Psoas muscle (tissue), 8 donors: Measurements from ENCODE around the gene GNAI3. TPM values are rescaled to one million over a fixed set of nuclear protein-coding genes. Genes with fewer than 3 reads are reported as not detected.

Source experiments
- ATAC-seq, 4 donors: fragments of 200-7000 bp; cut with Tn5 transposase; one replicate each; pipeline ENCODE4 v1.9.1; 2020; ENCODE audit warnings: moderate library complexity in 3 of 4, mild to moderate bottlenecking in 2 of 4
- DNase-seq, 2 donors: peaks; one replicate each; pipeline ENCODE4 v3.0.0-alpha.2; 2020
- H3K27ac ChIP-seq: fragments of 200-600 bp; one replicate; pipeline ENCODE4 v1.8.0; 2022
- H3K27me3 ChIP-seq, 3 donors: fragments of 200-600 bp in 1 of 3; one replicate each; pipeline versions ENCODE4 v1.6.1 to v1.8.0; 2013 to 2022; ENCODE audit warnings: low read length in 2 of 3, mild to moderate bottlenecking in 2 of 3, moderate library complexity in 1 of 3; ENCODE audit not compliant: insufficient read depth in 3 of 3
- H3K36me3 ChIP-seq, 2 donors: fragments of 200-600 bp in 1 of 2; one replicate each; pipeline versions ENCODE4 v1.6.1 to v1.8.0; 2013 to 2022; ENCODE audit warnings: low read depth in 1 of 2, mild to moderate bottlenecking in 1 of 2, moderate library complexity in 1 of 2; ENCODE audit not compliant: insufficient read depth in 1 of 2
- H3K4me1 ChIP-seq: fragments of 200-600 bp; one replicate; pipeline ENCODE4 v1.8.0; 2022
- H3K4me3 ChIP-seq: fragments of 200-600 bp; one replicate; pipeline ENCODE4 v1.8.0; 2022; ENCODE audit warnings: mild to moderate bottlenecking
- H3K9me3 ChIP-seq: fragments of 200-600 bp; one replicate; pipeline ENCODE4 v1.8.0; 2022
- CTCF ChIP-seq: fragments of 200-600 bp; IDR thresholded peaks from one replicate; pipeline ENCODE4 v1.8.0; 2022; ENCODE audit warnings: antibody characterized with exemption
- WGBS, 3 donors: extraction: QIAGEN DNeasy Blood & Tissue Kit; methylation state at CpG; one replicate each; pipeline versions ENCODE4 v1.1.6 to v1.1.7; 2013; 5-methylcytosine and 5-hydroxymethylcytosine counted together
- intact Hi-C, 2 donors: fragments of 100-400 bp; cut with DNase I; formaldehyde crosslinking; loops; one replicate each; pipeline versions ENCODE4 v1.11.0 to v1.14.2; 2022
- polyA plus RNA-seq, 3 donors: library from polyadenylated mRNA; stranded (reverse); fragments of 200-250 nt; gene quantifications; one replicate each; pipeline ENCODE4 v1.2.3, GENCODE V29; 2013
- total RNA-seq, 4 donors: library from RNA; stranded (reverse); fragmentation: NEBNext Ultra II Directional in 2 of 4; extraction: Animal tissue kit (Norgen Biotek cat#: 25700) in 2 of 4; gene quantifications; one replicate each; pipeline versions ENCODE4 v1.2.1 to v1.2.4, GENCODE V29; 2021 to 2023
- donor health status: healthy with polysubstance abuse.
- donor health status: DM: no; HTN: no; CAD: no; lungs with moderate emphysema.
- donor health status: Bipolar disorder and iron deficiency.
- donor health status: healthy.
- donor health status: DM: yes; HTN: yes; CAD: no.
- donor health status: DM: no; HTN: no; CAD: no.
- donor health status: DM: no; HTN: no; CAD: no.
- donor health status: DM: yes; HTN: yes; CAD: no.

Gene GNAI3
- total and polyA plus RNA-seq, 7 donors, result 0.96 to 2.9 (median 1.7) TPM

- no peak for TF ChIP-seq CTCF
- intact Hi-C loops, result no loop called here
- WGBS, 3 donors, result 6 to 12% (median 9%) methylated on average over 17 to 18 of the region's 18 CpGs
- no peaks in the 10 kb centered on the region for H3K9me3 ChIP-seq
- peak overlapping the region; percentile 78 for H3K4me3 ChIP-seq
- no peaks in the 10 kb centered on the region for H3K36me3 ChIP-seq
- ATAC-seq (peak; percentile 48 to 67 (median 56)), DNase-seq (peak; percentile 94)
- peaks cover 0 to 4% (median 1%) of the 10 kb centered on the region in 3 donors for H3K27me3 ChIP-seq
- H3K27ac ChIP-seq, result peak overlapping the region; percentile 70
- peaks cover 11% of the 10 kb centered on the region for H3K4me1 ChIP-seq
Observed at GRCh38 chr1:109620841-109621286, 72.4 kb downstream of the GNAI3 start.

GRCh38 chr1:109621379-109622136 is 73.1 kb downstream of the GNAI3 start:
- intact Hi-C loops, result no loop called here
- no peak overlapping the region for H3K27ac ChIP-seq
- H3K4me3 ChIP-seq, result peak overlapping the region; percentile 78
- peaks cover 11% of the 10 kb centered on the region for H3K4me1 ChIP-seq
- ATAC-seq, result no peak
- 46 to 51% (median 48%) methylated on average over 13 of the region's 13 CpGs for WGBS, 3 donors
- H3K9me3 ChIP-seq, result no peaks in the 10 kb centered on the region
- TF ChIP-seq CTCF, result no peak
- peaks cover 0 to under 1% of the 10 kb centered on the region in 2 donors for H3K36me3 ChIP-seq
- peak in 1 of 2 donors; percentile 32 for DNase-seq
- peaks cover 0 to 4% (median 1%) of the 10 kb centered on the region in 3 donors for H3K27me3 ChIP-seq

DNA sequence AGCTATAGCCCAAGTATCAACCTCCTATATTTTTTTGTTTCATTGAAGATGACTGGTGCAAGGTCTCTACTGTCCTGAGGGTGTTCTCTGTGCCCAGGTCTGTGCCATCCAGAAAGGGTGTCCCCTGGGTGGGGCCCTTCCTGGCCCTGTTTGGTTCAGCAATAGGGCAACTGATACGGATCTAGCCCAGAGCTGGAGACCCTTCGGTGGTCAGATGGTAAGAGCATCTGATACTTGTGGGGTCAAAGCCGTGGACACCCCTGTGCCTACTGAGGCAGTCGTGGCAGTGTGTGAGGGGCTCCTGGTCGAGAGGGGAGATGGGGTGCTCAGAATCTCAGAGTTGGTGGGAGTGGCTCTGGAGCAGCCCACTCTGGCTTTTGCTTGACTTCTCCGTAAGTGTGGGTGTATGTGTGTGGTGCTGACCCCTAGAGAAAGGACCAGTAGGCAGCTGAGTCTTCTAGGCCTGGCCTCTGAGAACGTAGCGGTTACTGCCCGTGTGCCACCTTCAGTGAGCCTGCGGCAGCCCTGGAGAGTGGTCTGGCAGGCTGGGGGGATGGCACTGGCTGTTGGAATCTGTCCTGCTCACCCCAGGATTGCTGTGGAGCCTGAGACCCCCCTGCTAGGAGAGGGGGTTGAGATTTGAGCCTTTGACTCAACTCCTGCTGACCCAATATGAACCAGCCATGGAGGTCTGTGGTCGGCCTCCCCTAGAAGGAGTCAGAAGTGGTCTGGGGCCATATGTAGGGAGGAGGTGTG is 73.9 kb downstream of the GNAI3 start:
- Histone ChIP-seq H3K4me1 (peaks cover 11% of the 10 kb centered on the region), H3K9me3 (no peaks in the 10 kb centered on the region), H3K27ac (no peak overlapping the region), H3K36me3 (peaks cover 0 to 8% of the 10 kb centered on the region in 2 donors), H3K27me3 (peaks cover 0 to 4% (median 1%) of the 10 kb centered on the region in 3 donors), H3K4me3 (no peak overlapping the region)
- peak in 1 of 2 donors; percentile 37 for DNase-seq
- WGBS, 3 donors, result 80 to 89% (median 85%) methylated on average over 11 of the region's 11 CpGs
- intact Hi-C loops, result no loop called here
- no peak for TF ChIP-seq CTCF
- no peak for ATAC-seq

- peaks cover 0 to 14% of the 10 kb centered on the region in 2 donors for H3K36me3 ChIP-seq
- H3K27me3 ChIP-seq, result peaks cover 0 to 4% (median 1%) of the 10 kb centered on the region in 3 donors
- H3K4me1 ChIP-seq, result peaks cover 11% of the 10 kb centered on the region
- intact Hi-C loops, result no loop called here
- H3K9me3 ChIP-seq, result no peaks in the 10 kb centered on the region
- H3K4me3 ChIP-seq, result no peak overlapping the region
- DNase-seq (peak in 1 of 2 donors; percentile 21), ATAC-seq (no peak)
- WGBS, 3 donors, result 89 to 98% (median 95%) methylated on average over 3 of the region's 3 CpGs
- TF ChIP-seq CTCF, result no peak
- no peak overlapping the region for H3K27ac ChIP-seq
Observed at GRCh38 chr1:109622895-109623294, 74.5 kb downstream of the GNAI3 start.
